GM21360 (cell line): ENCODE measurements around the gene ECSIT.

ENCODE experiments used
- ATAC-seq: cut with Tn5 transposase; IDR thresholded peaks from one replicate; pipeline ENCODE4 v1.9.1; 2021; ENCODE audit warnings: mild to moderate bottlenecking, moderate library complexity; ENCODE audit not compliant: unreplicated experiment

The ECSIT gene

GRCh38 chr19:11550265-11550664 is 21.3 kb upstream of the ECSIT start:
- ATAC-seq, result no peak

- no peak for ATAC-seq
These were observed 20.5 kb upstream of the ECSIT start for GRCh38 chr19:11549386-11549953.

GRCh38 chr19:11547929-11548700 is 19.2 kb upstream of the ECSIT start:
- ATAC-seq, result no peak

- ATAC-seq, result no peak
These were observed 12.3 kb upstream of the ECSIT start for GRCh38 chr19:11541238-11541637.

- ATAC-seq, result no peak
These were observed 11.7 kb upstream of the ECSIT start for GRCh38 chr19:11540645-11541044.

- no peak for ATAC-seq
These were observed 10.8 kb upstream of the ECSIT start for GRCh38 chr19:11539495-11540365.

GRCh38 chr19:11538232-11539036 is 9.5 kb upstream of the ECSIT start, which contains the start of gene CNN1:
TSS of gene CNN1 (plus strand) at chr19:11538851. CDS start at chr19:11538928, 77 bp downstream.
- ATAC-seq, result no peak

- ATAC-seq, result peak; percentile 69
These were observed 7.1 kb upstream of the ECSIT start for GRCh38 chr19:11535792-11536595.

- no peak for ATAC-seq
These were observed 6.0 kb upstream of the ECSIT start for GRCh38 chr19:11534948-11535347.

- no peak for ATAC-seq
These were observed 5.6 kb upstream of the ECSIT start for GRCh38 chr19:11534538-11534937.

- ATAC-seq, result no peak
These were observed 1.5 kb upstream of the ECSIT start for GRCh38 chr19:11530432-11530831.

GRCh38 chr19:11519138-11519537 is 9.8 kb downstream of the ECSIT start:
- ATAC-seq, result no peak

GRCh38 chr19:11513946-11514345 is 15.0 kb downstream of the ECSIT start:
- no peak for ATAC-seq

- no peak for ATAC-seq
These were observed 18.5 kb downstream of the ECSIT start for GRCh38 chr19:11510444-11510843.

GRCh38 chr19:11507370-11508078 is 21.4 kb downstream of the ECSIT start:
- no peak for ATAC-seq

- no peak for ATAC-seq
These were observed 22.0 kb downstream of the ECSIT start for GRCh38 chr19:11506967-11507366.

GRCh38 chr19:11506101-11506555 is 22.8 kb downstream of the ECSIT start:
- ATAC-seq, result peak; percentile 27

GRCh38 chr19:11505504-11506100 is 23.3 kb downstream of the ECSIT start, which contains the start of gene ZNF653:
TSS of gene ZNF653 (minus strand) at chr19:11505839. CDS start at chr19:11505786, 53 bp downstream.
- ATAC-seq, result peak; percentile 44
